ENCODE results near the gene C10orf90.

DNA sequence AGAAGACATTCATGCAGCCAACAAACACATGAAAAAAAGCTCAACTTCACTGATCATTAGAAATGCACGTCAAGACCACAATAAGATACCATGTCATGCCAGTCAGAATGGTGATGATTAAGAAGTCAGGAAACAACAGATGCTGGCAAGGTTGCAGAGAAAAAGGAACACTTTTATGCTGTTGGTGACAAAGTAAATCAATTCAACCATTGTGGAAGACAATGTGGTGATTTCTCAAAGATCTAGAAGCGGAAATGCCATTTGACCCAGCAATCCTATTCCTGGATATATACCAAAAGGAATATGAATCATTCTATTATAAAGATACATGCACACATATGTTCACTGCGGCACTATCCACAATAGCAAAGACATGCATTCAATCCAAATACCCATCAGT, 77.6 kb downstream of the C10orf90 start:
- TF ChIP-seq CEBPB (IDR thresholded peaks at IDR 0.05) (no peak), ZBTB7A (IDR thresholded peaks at IDR 0.05; ENCODE audit: low read depth) (no peak)
- TF ChIP-seq, protein P1, sequence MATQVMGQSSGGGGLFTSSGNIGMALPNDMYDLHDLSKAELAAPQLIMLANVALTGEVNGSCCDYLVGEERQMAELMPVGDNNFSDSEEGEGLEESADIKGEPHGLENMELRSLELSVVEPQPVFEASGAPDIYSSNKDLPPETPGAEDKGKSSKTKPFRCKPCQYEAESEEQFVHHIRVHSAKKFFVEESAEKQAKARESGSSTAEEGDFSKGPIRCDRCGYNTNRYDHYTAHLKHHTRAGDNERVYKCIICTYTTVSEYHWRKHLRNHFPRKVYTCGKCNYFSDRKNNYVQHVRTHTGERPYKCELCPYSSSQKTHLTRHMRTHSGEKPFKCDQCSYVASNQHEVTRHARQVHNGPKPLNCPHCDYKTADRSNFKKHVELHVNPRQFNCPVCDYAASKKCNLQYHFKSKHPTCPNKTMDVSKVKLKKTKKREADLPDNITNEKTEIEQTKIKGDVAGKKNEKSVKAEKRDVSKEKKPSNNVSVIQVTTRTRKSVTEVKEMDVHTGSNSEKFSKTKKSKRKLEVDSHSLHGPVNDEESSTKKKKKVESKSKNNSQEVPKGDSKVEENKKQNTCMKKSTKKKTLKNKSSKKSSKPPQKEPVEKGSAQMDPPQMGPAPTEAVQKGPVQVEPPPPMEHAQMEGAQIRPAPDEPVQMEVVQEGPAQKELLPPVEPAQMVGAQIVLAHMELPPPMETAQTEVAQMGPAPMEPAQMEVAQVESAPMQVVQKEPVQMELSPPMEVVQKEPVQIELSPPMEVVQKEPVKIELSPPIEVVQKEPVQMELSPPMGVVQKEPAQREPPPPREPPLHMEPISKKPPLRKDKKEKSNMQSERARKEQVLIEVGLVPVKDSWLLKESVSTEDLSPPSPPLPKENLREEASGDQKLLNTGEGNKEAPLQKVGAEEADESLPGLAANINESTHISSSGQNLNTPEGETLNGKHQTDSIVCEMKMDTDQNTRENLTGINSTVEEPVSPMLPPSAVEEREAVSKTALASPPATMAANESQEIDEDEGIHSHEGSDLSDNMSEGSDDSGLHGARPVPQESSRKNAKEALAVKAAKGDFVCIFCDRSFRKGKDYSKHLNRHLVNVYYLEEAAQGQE (IDR thresholded peaks at IDR 0.05; ENCODE audit: low read depth), result no peak
- TF ChIP-seq, protein P2, sequence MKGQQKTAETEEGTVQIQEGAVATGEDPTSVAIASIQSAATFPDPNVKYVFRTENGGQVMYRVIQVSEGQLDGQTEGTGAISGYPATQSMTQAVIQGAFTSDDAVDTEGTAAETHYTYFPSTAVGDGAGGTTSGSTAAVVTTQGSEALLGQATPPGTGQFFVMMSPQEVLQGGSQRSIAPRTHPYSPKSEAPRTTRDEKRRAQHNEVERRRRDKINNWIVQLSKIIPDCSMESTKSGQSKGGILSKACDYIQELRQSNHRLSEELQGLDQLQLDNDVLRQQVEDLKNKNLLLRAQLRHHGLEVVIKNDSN (IDR thresholded peaks at IDR 0.05), result no peak

Measured in Ishikawa (cell line).